ENCODE results near the gene PLXNA4. TPM values are rescaled to one million over a fixed set of nuclear protein-coding genes. Genes with fewer than 3 reads are reported as not detected.
A peak's percentile ranks its signal among the peaks of the same experiment; 100 is the strongest.

PLXNA4 gene
- total and polyA plus RNA-seq, 9 of the 15 experiments (the other 6 are each of a cell fraction or from before 2014, with no cell fraction given), result under 0.01 to 0.09 TPM; not detected in 7

DNA sequence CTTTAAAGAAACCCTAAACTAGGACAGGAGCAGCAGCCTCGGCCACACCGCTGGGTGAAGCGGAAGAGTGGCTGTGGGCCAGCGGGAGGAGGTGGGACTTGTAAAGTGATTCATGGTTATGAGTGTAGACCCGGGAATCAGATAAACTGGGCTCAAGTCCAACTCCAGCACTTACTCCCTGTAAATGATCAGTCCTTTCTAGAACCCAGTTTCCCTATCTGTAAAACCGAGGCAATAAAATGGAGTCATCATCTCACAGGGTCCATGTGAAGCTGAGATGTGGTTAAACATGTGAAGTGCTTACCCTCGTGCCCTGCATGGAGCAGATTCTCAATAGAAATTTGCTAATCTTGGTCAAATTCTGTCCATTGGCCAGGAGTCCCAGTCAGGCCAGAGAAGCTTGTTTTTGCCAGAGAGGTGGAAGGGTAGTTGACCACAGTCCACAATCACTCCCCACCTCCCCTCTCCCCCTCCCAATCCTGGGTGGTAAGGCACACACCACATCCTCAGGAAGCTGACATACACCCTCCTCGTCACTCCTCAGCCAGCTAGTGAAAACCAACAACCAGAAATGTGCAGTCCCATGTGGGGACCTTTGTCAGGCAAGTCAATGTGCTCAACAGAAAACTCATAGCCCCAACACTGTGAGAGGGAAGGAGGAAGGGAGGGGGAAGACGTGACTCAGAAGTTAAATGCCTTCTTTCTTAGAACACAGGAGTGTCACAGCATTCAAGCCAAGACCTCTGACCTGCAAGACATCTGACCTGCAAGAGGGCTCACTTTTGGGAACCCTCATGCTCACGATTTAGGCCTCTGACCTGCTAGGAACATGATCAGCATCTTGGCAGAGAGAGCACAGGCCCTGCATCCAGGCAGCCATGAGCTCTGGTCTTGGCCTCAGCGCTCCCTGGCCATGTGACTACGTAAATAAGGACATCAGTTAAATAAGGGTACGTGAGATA lies 145.1 kb downstream of the PLXNA4 start:
- Histone ChIP-seq H3K4me3 (no peak overlapping the region), H3K4me1 (replicated peaks in 1 of 2; ENCODE audit: control insufficient read depth in 2 of 2, insufficient read depth in 2 of 2, low read length in 2 of 2) (no peaks in the 10 kb centered on the region; a peak in 2 of 5 replicates), H3K27ac (ENCODE audit: extremely low read depth, low read depth, low read length) (no peak overlapping the region), H3K9ac (ENCODE audit: insufficient read depth in 1 of 2, low read depth in 2 of 2, low read length in 2 of 2) (no peak overlapping the region), H2AFZ (ENCODE audit: low read depth, low read length) (no peak overlapping the region), H3K9me3 (replicated peaks; ENCODE audit: control insufficient read depth, insufficient read depth, low read depth, low read length) (no peaks in the 10 kb centered on the region), H3K27me3 (ENCODE audit: control insufficient read depth in 2 of 2, insufficient read depth in 2 of 2, low read length in 2 of 2) (peaks cover 9 to 49% of the 10 kb centered on the region in 2 experiments; a peak in 4 of 5 replicates), H3K9me1 (ENCODE audit: control insufficient read depth, insufficient read depth, low read length) (no peaks in the 10 kb centered on the region), H3K4me2 (ENCODE audit: insufficient read depth, low read length) (no peak overlapping the region), H3K79me2 (ENCODE audit: control insufficient read depth, insufficient read depth, low read length) (no peaks in the 10 kb centered on the region), H3K36me3 (ENCODE audit: control insufficient read depth, insufficient read depth, low read length) (no peaks in the 10 kb centered on the region), H4K20me1 (replicated peaks; ENCODE audit: control insufficient read depth, insufficient read depth, low read length) (0 out of 2 replicates have a peak, but pooled peaks cover 3% of the 10 kb centered on the region)
- DNase-seq (ENCODE audit: extremely low read depth in 1 of 4, low spot score in 3 of 4) (peak in 2 of 4 experiments; percentile 37 to 54), FAIRE-seq (no peak), ATAC-seq (peak; percentile 77)
- intact Hi-C loops (cut with micrococcal nuclease), result no loop called here
- ChIA-PET POLR2A (interaction anchor here (0.7 kb wide), 1 partner anchor 18 kb away, joined by 4 read pairs; no protein-coding TSS in a partner anchor), CTCF (ENCODE audit: low intra/inter-chr PET ratio) (interaction anchor here (0.6 kb wide), 1 partner anchor 886 kb away, joined by 3 read pairs; no protein-coding TSS in a partner anchor)
- no TSS peak for BruUV-seq (replicated peaks)
- 2% methylated on average over 13 of the region's 13 CpGs for WGBS (ENCODE audit: insufficient coverage, low coverage, missing lambda C conversion rate)
- in situ Hi-C loops (cut with MboI), result no loop called here
- TF ChIP-seq, protein P1, sequence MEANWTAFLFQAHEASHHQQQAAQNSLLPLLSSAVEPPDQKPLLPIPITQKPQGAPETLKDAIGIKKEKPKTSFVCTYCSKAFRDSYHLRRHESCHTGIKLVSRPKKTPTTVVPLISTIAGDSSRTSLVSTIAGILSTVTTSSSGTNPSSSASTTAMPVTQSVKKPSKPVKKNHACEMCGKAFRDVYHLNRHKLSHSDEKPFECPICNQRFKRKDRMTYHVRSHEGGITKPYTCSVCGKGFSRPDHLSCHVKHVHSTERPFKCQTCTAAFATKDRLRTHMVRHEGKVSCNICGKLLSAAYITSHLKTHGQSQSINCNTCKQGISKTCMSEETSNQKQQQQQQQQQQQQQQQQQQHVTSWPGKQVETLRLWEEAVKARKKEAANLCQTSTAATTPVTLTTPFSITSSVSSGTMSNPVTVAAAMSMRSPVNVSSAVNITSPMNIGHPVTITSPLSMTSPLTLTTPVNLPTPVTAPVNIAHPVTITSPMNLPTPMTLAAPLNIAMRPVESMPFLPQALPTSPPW (CRISPR knock-in tag; IDR thresholded peaks at IDR 0.05), result peak; percentile 49
- TF ChIP-seq CEBPG (CRISPR knock-in tag; IDR thresholded peaks at IDR 0.05), result 0 out of 2 replicates have a peak, but pooled peaks have one; percentile 23
- no peak for TF ChIP-seq CEBPG (tag; conservative IDR thresholded peaks at IDR 0.05 in 1 of 2, IDR thresholded peaks at IDR 0.05 in 1 of 2)
- 0 out of 4 replicates have a peak, but pooled peaks of 1 of the 2 experiments have one; percentile 25 for TF ChIP-seq TEAD1 (CRISPR knock-in tag; IDR thresholded peaks at IDR 0.05)
- TF ChIP-seq, protein P2, sequence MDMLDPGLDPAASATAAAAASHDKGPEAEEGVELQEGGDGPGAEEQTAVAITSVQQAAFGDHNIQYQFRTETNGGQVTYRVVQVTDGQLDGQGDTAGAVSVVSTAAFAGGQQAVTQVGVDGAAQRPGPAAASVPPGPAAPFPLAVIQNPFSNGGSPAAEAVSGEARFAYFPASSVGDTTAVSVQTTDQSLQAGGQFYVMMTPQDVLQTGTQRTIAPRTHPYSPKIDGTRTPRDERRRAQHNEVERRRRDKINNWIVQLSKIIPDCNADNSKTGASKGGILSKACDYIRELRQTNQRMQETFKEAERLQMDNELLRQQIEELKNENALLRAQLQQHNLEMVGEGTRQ (CRISPR knock-in tag; IDR thresholded peaks at IDR 0.05), result 0 out of 2 replicates have a peak, but pooled peaks have one; percentile 3
- TF ChIP-seq, protein P3, sequence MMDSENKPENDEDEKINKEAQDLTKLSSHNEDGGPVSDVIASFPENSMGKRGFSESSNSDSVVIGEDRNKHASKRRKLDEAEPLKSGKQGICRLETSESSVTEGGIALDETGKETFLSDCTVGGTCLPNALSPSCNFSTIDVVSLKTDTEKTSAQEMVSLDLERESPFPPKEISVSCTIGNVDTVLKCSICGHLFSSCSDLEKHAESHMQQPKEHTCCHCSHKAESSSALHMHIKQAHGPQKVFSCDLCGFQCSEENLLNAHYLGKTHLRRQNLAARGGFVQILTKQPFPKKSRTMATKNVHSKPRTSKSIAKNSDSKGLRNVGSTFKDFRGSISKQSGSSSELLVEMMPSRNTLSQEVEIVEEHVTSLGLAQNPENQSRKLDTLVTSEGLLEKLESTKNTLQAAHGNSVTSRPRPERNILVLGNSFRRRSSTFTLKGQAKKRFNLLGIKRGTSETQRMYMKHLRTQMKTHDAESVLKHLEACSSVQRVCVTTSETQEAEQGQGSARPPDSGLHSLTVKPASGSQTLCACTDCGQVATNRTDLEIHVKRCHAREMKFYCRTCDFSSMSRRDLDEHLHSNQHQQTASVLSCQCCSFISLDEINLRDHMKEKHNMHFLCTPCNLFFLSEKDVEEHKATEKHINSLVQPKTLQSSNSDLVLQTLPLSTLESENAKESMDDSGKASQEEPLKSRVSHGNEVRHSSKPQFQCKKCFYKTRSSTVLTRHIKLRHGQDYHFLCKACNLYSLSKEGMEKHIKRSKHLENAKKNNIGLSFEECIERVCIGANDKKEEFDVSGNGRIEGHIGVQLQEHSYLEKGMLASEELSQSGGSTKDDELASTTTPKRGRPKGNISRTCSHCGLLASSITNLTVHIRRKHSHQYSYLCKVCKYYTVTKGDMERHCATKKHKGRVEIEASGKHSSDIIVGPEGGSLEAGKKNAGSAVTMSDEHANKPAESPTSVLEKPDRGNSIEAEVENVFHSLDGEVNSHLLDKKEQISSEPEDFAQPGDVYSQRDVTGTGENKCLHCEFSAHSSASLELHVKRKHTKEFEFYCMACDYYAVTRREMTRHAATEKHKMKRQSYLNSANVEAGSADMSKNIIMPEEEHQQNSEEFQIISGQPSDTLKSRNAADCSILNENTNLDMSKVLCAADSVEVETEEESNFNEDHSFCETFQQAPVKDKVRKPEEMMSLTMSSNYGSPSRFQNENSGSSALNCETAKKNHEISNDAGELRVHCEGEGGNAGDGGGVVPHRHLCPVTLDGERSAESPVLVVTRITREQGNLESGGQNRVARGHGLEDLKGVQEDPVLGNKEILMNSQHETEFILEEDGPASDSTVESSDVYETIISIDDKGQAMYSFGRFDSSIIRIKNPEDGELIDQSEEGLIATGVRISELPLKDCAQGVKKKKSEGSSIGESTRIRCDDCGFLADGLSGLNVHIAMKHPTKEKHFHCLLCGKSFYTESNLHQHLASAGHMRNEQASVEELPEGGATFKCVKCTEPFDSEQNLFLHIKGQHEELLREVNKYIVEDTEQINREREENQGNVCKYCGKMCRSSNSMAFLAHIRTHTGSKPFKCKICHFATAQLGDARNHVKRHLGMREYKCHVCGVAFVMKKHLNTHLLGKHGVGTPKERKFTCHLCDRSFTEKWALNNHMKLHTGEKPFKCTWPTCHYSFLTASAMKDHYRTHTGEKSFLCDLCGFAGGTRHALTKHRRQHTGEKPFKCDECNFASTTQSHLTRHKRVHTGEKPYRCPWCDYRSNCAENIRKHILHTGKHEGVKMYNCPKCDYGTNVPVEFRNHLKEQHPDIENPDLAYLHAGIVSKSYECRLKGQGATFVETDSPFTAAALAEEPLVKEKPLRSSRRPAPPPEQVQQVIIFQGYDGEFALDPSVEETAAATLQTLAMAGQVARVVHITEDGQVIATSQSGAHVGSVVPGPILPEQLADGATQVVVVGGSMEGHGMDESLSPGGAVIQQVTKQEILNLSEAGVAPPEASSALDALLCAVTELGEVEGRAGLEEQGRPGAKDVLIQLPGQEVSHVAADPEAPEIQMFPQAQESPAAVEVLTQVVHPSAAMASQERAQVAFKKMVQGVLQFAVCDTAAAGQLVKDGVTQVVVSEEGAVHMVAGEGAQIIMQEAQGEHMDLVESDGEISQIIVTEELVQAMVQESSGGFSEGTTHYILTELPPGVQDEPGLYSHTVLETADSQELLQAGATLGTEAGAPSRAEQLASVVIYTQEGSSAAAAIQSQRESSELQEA (IDR thresholded peaks at IDR 0.05; ENCODE audit: low read depth), result no peak
- TF ChIP-seq DDX20 (tag; IDR thresholded peaks at IDR 0.05; ENCODE audit: low read depth), result no peak
